Endothelial cell of umbilical vein (primary cell): ENCODE measurements around the gene FOXO1. TPM values are rescaled to one million over a fixed set of nuclear protein-coding genes. Genes with fewer than 3 reads are reported as not detected.

Experiments
- BruUV-seq: library from RNA; stranded (reverse); fragments of 400-500 nt; replicated peaks from 2 replicates; lab custom pipeline; 2021; lab: Mats Ljungman, UMichigan
- CTCF ChIA-PET: fragments of 300-600, 350-600 bp; sonication (Branson Sonifier 250); formaldehyde crosslinking; loops from one replicate; lab custom pipeline; 2021; ENCODE audit warnings: antibody characterized with exemption, inconsistent platforms; lab: Charles Lee
- POLR2A ChIA-PET: fragments of 300-600, 350-600 bp; sonication (Branson Sonifier 250); formaldehyde crosslinking; loops from one replicate; lab custom pipeline; 2021; ENCODE audit warnings: antibody characterized with exemption, inconsistent platforms; lab: Charles Lee
- DNase-seq: peaks from one replicate; pipeline ENCODE4 v3.0.0-alpha.2; 2011; ENCODE audit warnings: low read depth, low spot score
- FAIRE-seq: peaks from 2 replicates; lab custom pipeline; 2011; peaks lifted over from hg19 to GRCh38; lab: Jason Lieb, UNC
- H2AFZ ChIP-seq: 2 replicates; pipeline ENCODE4 v1.6.0; 2012; ENCODE audit warnings: low read depth, low read length, control low read depth, inconsistent platforms
- H3K27ac ChIP-seq: 2 replicates; pipeline ENCODE4 v1.5.1; 2011; ENCODE audit warnings: low read depth, mild to moderate bottlenecking, control low read depth, low read length, moderate library complexity; ENCODE audit not compliant: insufficient read depth
- H3K27me3 ChIP-seq, 2 experiments: 2 replicates each; pipeline versions ENCODE4 v1.6.0 to v1.6.1; 2011; ENCODE audit warnings: low read length in 2 of 2, mixed read lengths in 1 of 2; ENCODE audit not compliant: control insufficient read depth in 2 of 2, insufficient read depth in 2 of 2
- H3K36me3 ChIP-seq, 2 experiments: 2 replicates in 1 of 2; 3 replicates in 1 of 2; pipeline ENCODE4 v1.5.1; 2011; ENCODE audit warnings: low read length in 2 of 2, mild to moderate bottlenecking in 1 of 2, moderate library complexity in 1 of 2; ENCODE audit not compliant: control insufficient read depth in 2 of 2, insufficient read depth in 2 of 2; ENCODE audit errors: extremely low read depth in 1 of 2
- H3K4me1 ChIP-seq: 3 replicates; pipeline ENCODE4 v1.5.1; 2011; ENCODE audit warnings: mild to moderate bottlenecking, low read length; ENCODE audit not compliant: control insufficient read depth, insufficient read depth; ENCODE audit errors: extremely low read depth
- H3K4me2 ChIP-seq: 2 replicates; pipeline ENCODE4 v1.6.1; 2011; ENCODE audit warnings: low read length, control low read depth, mixed read lengths; ENCODE audit not compliant: insufficient read depth
- H3K4me3 ChIP-seq, 3 experiments: fragments of 200-600 bp in 1 of 3; sonication (generic), shearing (Covaris generic) in 1 of 3; replicated peaks in 1 of 3; 2 replicates each; pipeline ENCODE4 v1.5.1; 2011 to 2016; ENCODE audit warnings: control low read depth in 3 of 3, low read length in 3 of 3, mild to moderate bottlenecking in 2 of 3, inconsistent platforms in 1 of 3, low read depth in 1 of 3, moderate library complexity in 1 of 3; ENCODE audit not compliant: insufficient read depth in 1 of 3
- H3K79me2 ChIP-seq: 2 replicates; pipeline ENCODE4 v1.6.0; 2012; ENCODE audit warnings: low read length, inconsistent platforms; ENCODE audit not compliant: control insufficient read depth, insufficient read depth
- H3K9ac ChIP-seq: replicated peaks from 2 replicates; pipeline ENCODE3; 2011; ENCODE audit warnings: low read length, control low read depth; ENCODE audit not compliant: insufficient read depth; ENCODE audit errors: extremely low read depth
- H3K9me1 ChIP-seq: replicated peaks from 3 replicates; pipeline ENCODE4 v1.6.0; 2011; ENCODE audit warnings: mild to moderate bottlenecking, low read length; ENCODE audit not compliant: control insufficient read depth, insufficient read depth; ENCODE audit errors: extremely low read depth
- H3K9me3 ChIP-seq: replicated peaks from 2 replicates; pipeline ENCODE4 v1.5.1; 2012; ENCODE audit warnings: low read length, inconsistent platforms; ENCODE audit not compliant: control insufficient read depth, insufficient read depth
- H4K20me1 ChIP-seq: replicated peaks from 2 replicates; pipeline ENCODE3; 2011; ENCODE audit warnings: mild to moderate bottlenecking, low read length; ENCODE audit not compliant: control insufficient read depth, insufficient read depth; ENCODE audit errors: extremely low read depth
- CTCF ChIP-seq, 2 donors: IDR thresholded peaks; 1 replicate in 1 of 2; 2 replicates in 1 of 2; pipeline ENCODE4 v1.5.1; 2011; ENCODE audit warnings: low read length in 2 of 2, mild to moderate bottlenecking in 2 of 2, moderate library complexity in 2 of 2, control low read depth in 1 of 2, inconsistent platforms in 1 of 2, low read depth in 1 of 2; ENCODE audit not compliant: insufficient read depth in 1 of 2; ENCODE audit errors: extremely low read depth in 1 of 2
- EZH2 ChIP-seq: IDR thresholded peaks from 2 replicates; pipeline ENCODE4 v1.6.1; 2012; ENCODE audit warnings: borderline replicate concordance, low read depth, mild to moderate bottlenecking, moderate library complexity, low read length, inconsistent platforms; ENCODE audit not compliant: severe bottlenecking
- FOS ChIP-seq: IDR thresholded peaks from 2 replicates; pipeline ENCODE4 v1.6.1; 2011; ENCODE audit warnings: mild to moderate bottlenecking, low read length, moderate library complexity, borderline replicate concordance; ENCODE audit not compliant: insufficient read depth
- GATA2 ChIP-seq: IDR thresholded peaks from 2 replicates; pipeline ENCODE4 v1.7.0; 2011; ENCODE audit warnings: low read depth, mild to moderate bottlenecking, moderate library complexity, mixed read lengths, low read length; ENCODE audit not compliant: insufficient read length, insufficient read depth
- MAX ChIP-seq: IDR thresholded peaks from 2 replicates; pipeline ENCODE4 v1.6.1; 2011; ENCODE audit not compliant: insufficient read depth, insufficient read length
- MYC ChIP-seq: IDR thresholded peaks from one replicate; pipeline ENCODE4 v1.6.1; 2011; ENCODE audit warnings: mild to moderate bottlenecking, low read depth, low read length
- POLR2A ChIP-seq: IDR thresholded peaks from 2 replicates; pipeline ENCODE4 v1.6.1; 2012; ENCODE audit warnings: low read depth, mild to moderate bottlenecking, control low read depth, low read length
- dilution Hi-C: fragments of 300-500 bp; cut with MboI; formaldehyde crosslinking; loops from one replicate; pipeline ENCODE4 v1.15.0; 2019; ENCODE audit warnings: low sequenced_read_pairs; ENCODE audit not compliant: extremely low pct_ligation_motif_present
- intact Hi-C: fragments of 100-400 bp; cut with micrococcal nuclease; formaldehyde crosslinking; loops from one replicate; pipeline ENCODE4 v1.10.0; 2022
- polyA plus RNA-seq, 4 experiments: library from polyadenylated mRNA; depleted of rRNA in 3 of 4; stranded (reverse) in 3 of 4; unstranded in 1 of 4; fragments of >200 nt; gene quantifications; 2 replicates each; pipeline versions ENCODE4 v1.2.1 to v1.2.3, GENCODE V29; 2011 to 2012; ENCODE audit warnings: missing spikeins in 1 of 4
- total RNA-seq: library from RNA; stranded (reverse); gene quantifications from 2 replicates; pipeline ENCODE4 v1.2.3, GENCODE V29; 2021

The FOXO1 gene
- total and polyA plus RNA-seq, 2 donors (not counting 3 experiments of a cell fraction or from before 2014, with no cell fraction given): 44.7 to 48.5 TPM

GRCh38 chr13:40517486-40518480, 148.7 kb downstream of the FOXO1 start:
- no TSS peak for BruUV-seq
- TF ChIP-seq MAX (no peak), MYC (no peak), FOS (no peak), GATA2 (no peak)
- DNase-seq: no peak
- H3K4me1 ChIP-seq: peaks cover 4% of the 10 kb centered on the region
- no peak overlapping the region for H3K4me2 ChIP-seq
- POLR2A ChIA-PET: no interaction called here
- no peaks in the 10 kb centered on the region for H3K27me3 ChIP-seq
- H2AFZ ChIP-seq: no peak overlapping the region
- dilution Hi-C loops: no loop called here
- H3K4me3 ChIP-seq: no peak overlapping the region
- H4K20me1 ChIP-seq: no peaks in the 10 kb centered on the region
- intact Hi-C loops: no loop called here
- H3K9me3 ChIP-seq: no peaks in the 10 kb centered on the region
- no peaks in the 10 kb centered on the region for H3K79me2 ChIP-seq
- no peak overlapping the region for H3K9ac ChIP-seq
- no peaks in the 10 kb centered on the region for H3K9me1 ChIP-seq
- no peak overlapping the region for H3K27ac ChIP-seq
- no peaks in the 10 kb centered on the region for H3K36me3 ChIP-seq
- FAIRE-seq: no peak
- CTCF ChIA-PET: interaction anchor here (0.7 to 1.4 kb wide), 2 partner anchors 15 to 23 kb away, joined by 3 read pairs; no protein-coding TSS in a partner anchor

GRCh38 chr13:40515702-40516101, 150.7 kb downstream of the FOXO1 start:
- no peaks in the 10 kb centered on the region for H4K20me1 ChIP-seq
- dilution Hi-C loops (no loop called here), intact Hi-C loops (no loop called here)
- ChIA-PET CTCF (interaction anchor here (1.0 kb wide), 1 partner anchor 74 kb away, joined by 3 read pairs; no protein-coding TSS in a partner anchor), POLR2A (no interaction called here)
- peak; percentile 82 for DNase-seq
- H3K4me3 ChIP-seq: no peak overlapping the region
- no peak overlapping the region for H3K4me2 ChIP-seq
- no peak overlapping the region for H2AFZ ChIP-seq
- peak overlapping the region; percentile 35 for H3K27ac ChIP-seq
- no TSS peak for BruUV-seq
- peaks cover 4% of the 10 kb centered on the region for H3K4me1 ChIP-seq
- H3K79me2 ChIP-seq: no peaks in the 10 kb centered on the region
- H3K27me3 ChIP-seq: no peaks in the 10 kb centered on the region
- no peaks in the 10 kb centered on the region for H3K9me3 ChIP-seq
- no peaks in the 10 kb centered on the region for H3K9me1 ChIP-seq
- FAIRE-seq: no peak
- H3K9ac ChIP-seq: no peak overlapping the region
- TF ChIP-seq FOS (no peak), CTCF (IDR thresholded peaks at IDR 0.05; ENCODE audit: extremely low read depth in 1 of 2, insufficient read depth in 1 of 2, low read depth in 1 of 2, low read length in 2 of 2) (no peak), MAX (no peak), POLR2A (no peak), MYC (no peak), EZH2 (no peak)
- H3K36me3 ChIP-seq: no peaks in the 10 kb centered on the region
